HL-60 (cell line): ENCODE measurements around the gene PRLR.

Experiments
- GABPA ChIP-seq: IDR thresholded peaks from 2 replicates; pipeline ENCODE4 v1.6.1; 2012; ENCODE audit warnings: low read depth
- POLR2AphosphoS5 ChIP-seq: IDR thresholded peaks from 2 replicates; pipeline ENCODE4 v1.6.1; 2012; ENCODE audit warnings: low read depth
- SPI1 ChIP-seq: IDR thresholded peaks from 2 replicates; pipeline ENCODE4 v1.6.1; 2012; ENCODE audit warnings: low read depth, mild to moderate bottlenecking, borderline replicate concordance
- TF ChIP-seq, protein P1 (sequence below): IDR thresholded peaks from one replicate; pipeline ENCODE4 v1.5.1; 2011; ENCODE audit warnings: low read length, control low read depth, inconsistent platforms; ENCODE audit not compliant: insufficient read depth
- TF ChIP-seq, protein P2 (sequence below): IDR thresholded peaks from 2 replicates; pipeline ENCODE4 v1.6.1; 2012; ENCODE audit warnings: low read depth; ENCODE audit not compliant: insufficient replicate concordance

DNA sequence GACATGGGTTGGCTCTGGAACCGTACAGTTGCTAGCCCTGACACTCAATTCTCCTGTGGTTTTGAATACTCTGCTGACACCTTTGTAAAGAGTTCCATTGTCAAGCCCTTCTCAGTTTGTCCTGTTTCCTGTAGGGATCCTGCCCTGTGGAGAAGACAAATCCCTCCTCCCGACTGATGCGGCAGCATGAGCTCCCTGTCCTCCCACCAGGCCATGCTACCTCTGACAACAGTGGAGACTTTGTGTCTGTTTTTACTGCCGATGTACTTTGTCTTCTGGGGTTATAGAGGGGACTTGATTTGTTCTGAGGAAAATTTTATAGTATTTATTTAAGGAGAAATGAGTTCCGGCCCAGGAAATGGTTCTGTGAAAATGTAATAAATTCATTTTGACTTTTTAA, 57.8 kb downstream of the PRLR start:
- TF ChIP-seq, protein P1, sequence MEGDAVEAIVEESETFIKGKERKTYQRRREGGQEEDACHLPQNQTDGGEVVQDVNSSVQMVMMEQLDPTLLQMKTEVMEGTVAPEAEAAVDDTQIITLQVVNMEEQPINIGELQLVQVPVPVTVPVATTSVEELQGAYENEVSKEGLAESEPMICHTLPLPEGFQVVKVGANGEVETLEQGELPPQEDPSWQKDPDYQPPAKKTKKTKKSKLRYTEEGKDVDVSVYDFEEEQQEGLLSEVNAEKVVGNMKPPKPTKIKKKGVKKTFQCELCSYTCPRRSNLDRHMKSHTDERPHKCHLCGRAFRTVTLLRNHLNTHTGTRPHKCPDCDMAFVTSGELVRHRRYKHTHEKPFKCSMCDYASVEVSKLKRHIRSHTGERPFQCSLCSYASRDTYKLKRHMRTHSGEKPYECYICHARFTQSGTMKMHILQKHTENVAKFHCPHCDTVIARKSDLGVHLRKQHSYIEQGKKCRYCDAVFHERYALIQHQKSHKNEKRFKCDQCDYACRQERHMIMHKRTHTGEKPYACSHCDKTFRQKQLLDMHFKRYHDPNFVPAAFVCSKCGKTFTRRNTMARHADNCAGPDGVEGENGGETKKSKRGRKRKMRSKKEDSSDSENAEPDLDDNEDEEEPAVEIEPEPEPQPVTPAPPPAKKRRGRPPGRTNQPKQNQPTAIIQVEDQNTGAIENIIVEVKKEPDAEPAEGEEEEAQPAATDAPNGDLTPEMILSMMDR, result no peak
- no peak for TF ChIP-seq POLR2AphosphoS5
- TF ChIP-seq, protein P2, sequence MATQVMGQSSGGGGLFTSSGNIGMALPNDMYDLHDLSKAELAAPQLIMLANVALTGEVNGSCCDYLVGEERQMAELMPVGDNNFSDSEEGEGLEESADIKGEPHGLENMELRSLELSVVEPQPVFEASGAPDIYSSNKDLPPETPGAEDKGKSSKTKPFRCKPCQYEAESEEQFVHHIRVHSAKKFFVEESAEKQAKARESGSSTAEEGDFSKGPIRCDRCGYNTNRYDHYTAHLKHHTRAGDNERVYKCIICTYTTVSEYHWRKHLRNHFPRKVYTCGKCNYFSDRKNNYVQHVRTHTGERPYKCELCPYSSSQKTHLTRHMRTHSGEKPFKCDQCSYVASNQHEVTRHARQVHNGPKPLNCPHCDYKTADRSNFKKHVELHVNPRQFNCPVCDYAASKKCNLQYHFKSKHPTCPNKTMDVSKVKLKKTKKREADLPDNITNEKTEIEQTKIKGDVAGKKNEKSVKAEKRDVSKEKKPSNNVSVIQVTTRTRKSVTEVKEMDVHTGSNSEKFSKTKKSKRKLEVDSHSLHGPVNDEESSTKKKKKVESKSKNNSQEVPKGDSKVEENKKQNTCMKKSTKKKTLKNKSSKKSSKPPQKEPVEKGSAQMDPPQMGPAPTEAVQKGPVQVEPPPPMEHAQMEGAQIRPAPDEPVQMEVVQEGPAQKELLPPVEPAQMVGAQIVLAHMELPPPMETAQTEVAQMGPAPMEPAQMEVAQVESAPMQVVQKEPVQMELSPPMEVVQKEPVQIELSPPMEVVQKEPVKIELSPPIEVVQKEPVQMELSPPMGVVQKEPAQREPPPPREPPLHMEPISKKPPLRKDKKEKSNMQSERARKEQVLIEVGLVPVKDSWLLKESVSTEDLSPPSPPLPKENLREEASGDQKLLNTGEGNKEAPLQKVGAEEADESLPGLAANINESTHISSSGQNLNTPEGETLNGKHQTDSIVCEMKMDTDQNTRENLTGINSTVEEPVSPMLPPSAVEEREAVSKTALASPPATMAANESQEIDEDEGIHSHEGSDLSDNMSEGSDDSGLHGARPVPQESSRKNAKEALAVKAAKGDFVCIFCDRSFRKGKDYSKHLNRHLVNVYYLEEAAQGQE, result no peak
- TF ChIP-seq SPI1, result no peak
- TF ChIP-seq GABPA, result no peak
